HG03565 (cell line): ENCODE measurements around the gene OR9A2.
A peak's percentile ranks its signal among the peaks of the same experiment; 100 is the strongest.

Source experiments
- ATAC-seq: cut with Tn5 transposase; IDR thresholded peaks from one replicate; pipeline ENCODE4 v1.9.1; 2021; ENCODE audit warnings: mild to moderate bottlenecking, moderate library complexity; ENCODE audit not compliant: unreplicated experiment

OR9A2 gene

DNA sequence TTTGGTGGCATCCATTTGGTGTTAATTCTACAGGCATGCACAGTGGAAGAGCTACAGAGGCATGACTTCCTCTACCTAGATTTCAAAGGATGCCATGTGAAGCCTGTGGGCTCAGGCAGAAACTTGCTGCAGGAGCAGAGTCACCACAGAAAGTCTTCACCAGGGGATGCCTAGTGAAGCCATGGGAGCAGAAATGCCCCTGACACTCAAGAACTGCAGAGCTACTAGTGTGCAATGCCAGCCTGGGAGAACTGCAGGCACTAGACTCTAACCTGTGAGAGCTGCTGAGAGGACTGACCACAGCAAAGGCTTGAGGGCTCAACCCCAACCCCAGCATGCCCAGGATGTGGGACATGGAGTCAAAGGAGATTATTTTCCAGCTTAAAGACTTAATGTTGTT, 3.9 kb downstream of the OR9A2 start:
- ATAC-seq: no peak

DNA sequence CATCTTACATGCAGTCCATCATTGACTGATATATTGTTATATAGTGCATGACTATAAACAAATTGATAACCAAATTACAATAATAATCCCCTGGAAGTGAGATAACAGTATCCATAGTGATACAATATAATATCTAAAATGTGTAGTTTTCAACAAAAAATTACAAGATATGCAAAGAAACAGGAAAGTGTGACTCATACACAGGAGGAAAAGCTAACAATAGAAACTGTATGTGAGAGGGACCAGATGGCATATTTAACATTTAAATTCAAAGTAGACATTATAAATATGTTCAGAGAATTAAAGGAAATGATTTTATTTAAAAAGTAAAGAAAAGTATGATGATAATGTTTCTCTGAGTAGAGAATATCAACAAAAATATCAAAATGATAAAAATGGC, 8.0 kb downstream of the OR9A2 start:
- ATAC-seq: no peak

DNA sequence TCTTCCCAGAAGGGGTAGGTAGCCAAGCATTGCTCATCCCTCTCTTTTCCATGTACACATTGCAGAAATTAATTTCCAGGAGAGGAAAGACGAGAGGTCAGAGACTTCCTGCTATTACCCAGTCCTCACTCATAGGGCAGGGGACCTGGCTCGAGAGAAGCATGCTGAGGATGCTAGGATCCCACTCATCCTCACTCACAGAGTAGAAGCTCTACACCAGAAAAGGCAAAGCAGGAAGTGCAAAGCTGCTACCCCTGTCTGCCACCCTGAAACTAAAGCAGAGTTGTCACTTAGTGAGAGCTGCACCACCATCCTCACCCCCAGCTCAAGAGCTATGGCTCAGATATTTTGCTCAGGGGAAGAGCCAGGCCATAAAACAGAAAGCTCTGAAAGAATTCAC, 9.9 kb downstream of the OR9A2 start:
- ATAC-seq: no peak

- ATAC-seq: no peak
Measured at GRCh38 chr7:143015926-143016490, 10.9 kb downstream of the OR9A2 start.

DNA sequence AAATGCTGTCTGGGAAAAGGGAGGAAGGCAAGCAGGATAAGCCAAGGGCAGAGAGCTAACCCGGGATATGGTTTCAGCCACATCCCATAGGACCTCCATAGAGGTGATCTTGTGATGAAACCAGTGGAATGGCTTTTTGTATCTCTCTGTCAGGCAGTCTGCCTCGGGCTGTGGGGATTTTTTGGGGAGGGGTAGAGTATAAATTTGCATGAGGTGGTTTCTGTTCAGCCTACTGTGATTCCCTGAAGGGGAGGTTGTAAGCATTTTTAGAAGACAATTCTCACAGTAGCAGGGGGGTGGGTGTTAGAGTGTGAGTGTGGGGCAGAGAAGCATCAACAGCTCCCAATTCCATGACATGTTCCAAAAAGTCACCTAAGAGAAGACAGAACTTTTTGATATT, 11.8 kb downstream of the OR9A2 start:
- ATAC-seq: peak; percentile 90

DNA sequence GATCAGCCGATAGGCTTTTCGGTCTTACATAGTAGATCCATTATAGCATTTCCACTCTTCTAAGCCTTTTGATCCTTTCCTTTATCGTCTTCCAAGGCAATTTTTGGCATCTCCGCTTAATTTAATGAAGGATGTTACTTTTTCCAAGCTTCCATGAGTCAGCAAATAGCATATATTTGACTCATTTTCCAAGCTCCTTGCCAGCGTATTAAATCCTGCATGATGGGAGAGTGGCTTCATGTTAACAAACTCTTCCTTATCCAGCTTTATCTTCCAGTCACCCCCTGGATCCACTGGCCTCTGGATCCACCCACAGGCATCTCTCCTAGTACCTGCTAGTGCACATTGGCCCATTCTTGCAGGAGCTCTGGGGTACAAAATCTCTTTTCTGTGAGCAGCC, 13.0 kb downstream of the OR9A2 start:
- no peak for ATAC-seq

DNA sequence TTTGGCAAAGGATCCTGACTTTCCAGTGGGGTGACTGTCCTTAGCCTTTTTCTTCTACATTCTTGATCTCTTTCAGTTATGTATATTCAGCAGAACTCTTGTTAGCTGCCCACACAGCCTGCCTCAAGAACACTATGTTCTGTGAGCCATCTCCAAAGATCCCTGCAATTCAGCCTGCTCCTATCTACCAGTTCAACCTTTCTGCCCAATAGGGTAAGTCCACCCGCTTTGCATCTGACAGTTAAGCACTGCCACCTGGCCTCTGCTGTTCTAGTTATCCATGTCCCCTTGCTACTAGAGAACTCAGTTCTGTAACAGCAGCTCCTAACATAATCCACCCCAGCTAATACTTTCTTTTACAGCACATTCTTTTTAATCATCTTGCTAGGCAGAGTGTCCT, 13.5 kb downstream of the OR9A2 start:
- no peak for ATAC-seq

DNA sequence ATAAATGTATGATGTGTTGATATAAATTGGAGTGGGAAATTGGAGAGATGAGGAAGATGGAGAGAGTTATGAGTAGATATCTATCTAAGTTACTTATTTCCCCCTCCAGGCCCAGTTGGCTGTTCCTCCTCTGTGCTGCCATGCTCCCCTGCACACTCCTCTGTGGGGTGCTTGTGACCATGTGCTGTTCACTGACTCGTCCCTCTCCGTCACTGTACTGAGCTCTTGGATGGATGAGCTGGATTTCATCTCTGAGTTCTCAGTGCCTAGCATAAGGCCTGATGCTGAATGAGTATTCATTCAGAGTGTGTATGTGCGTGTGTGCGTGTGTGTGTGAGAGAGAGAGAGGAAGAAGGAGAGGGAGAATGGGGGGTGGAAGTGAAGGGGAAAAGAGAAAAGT, 14.5 kb downstream of the OR9A2 start:
- no peak for ATAC-seq

DNA sequence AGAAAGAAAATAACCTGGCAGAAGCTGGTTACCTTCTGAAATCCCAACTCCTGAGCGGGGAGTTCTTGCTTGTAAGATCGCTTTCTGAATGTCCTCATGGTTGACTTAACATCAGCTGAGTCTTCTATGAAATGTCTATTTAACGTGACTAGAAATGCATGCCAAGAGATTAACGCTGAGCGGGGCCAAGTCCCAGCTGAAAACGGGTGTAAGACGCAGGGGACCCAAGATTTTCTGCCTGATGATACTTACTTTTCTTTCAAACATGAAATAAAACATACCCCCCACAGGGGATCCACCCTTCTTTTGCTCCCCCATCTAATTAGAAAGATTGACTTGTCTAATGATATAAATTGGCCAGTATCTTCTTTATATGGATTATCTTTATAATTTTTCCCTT, 14.9 kb downstream of the OR9A2 start:
- ATAC-seq: no peak

- ATAC-seq: peak; percentile 73
Measured at GRCh38 chr7:143008007-143008901, 18.7 kb downstream of the OR9A2 start.

GRCh38 chr7:143005632-143006260, 21.2 kb downstream of the OR9A2 start:
- no peak for ATAC-seq

DNA sequence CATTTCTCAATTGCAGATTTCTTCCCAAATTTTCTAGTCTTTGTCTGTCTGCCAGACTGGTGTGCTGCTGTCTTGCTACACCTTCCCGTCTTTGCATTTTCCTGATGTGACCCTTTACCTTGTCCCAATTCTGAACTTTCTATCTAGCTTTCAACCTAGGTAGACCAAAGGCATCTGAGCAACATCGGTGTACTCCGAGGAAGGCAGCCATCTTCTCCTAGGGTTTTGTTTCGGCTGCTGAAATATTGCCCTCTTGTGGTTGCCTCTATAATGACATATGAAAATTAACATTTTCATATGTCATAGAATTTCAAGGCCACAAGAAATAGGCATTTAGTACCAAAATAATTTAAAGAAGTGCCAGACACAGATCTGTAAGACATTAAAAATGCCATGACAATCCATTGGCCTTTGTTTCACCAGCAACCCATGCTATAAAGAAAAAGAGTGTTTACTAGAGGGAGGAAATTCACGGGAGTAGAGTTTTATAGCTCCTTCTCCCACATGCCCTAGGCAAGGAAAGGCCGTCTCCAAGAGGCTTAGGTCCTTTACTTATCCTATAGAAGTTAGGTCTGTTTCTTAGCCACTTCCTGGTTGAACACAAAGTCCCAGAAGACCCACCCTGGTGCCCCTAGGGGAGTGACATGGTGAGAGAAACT, 23.4 kb downstream of the OR9A2 start:
- ATAC-seq: peak; percentile 59

DNA sequence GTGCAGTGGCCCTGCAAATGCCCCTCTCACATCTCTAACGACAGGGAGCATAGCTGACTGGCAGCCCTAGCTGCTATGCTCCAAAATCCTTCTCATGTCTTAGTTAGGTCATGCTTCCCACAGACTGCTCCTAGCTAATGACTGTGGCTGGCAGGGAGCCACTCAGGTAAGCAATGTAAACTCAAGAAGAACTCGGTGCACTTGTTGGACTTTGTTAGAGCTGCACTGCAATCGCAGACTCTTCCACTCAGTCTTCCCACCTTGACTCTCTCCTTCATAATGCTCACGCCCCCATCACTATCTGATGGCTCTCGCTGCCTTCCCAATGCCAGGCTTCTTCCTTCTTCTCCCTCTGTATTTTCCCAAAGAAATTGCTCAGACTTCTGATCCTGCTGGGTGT, 24.0 kb downstream of the OR9A2 start:
- ATAC-seq: no peak

- ATAC-seq: no peak
Measured at GRCh38 chr7:143002106-143002505, 24.8 kb downstream of the OR9A2 start.

DNA sequence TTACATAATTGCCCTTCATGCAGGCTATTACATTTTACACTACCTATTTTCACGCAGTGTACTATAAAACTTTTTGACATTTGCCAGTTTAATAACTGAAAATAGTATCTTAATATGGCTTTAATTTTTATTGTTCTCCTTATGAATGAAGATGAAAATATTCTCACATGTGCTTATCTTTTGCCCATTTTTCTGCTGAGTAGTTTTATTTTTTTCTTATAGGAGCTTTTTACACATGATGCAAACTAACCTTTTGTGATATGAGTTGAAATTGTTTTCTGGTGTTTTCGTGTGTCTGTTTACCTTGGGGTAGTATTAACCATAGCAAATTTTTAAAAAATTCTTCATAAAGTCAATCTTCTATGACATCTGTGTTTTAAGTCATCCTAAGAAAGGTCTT, 26.3 kb downstream of the OR9A2 start:
- ATAC-seq: no peak

DNA sequence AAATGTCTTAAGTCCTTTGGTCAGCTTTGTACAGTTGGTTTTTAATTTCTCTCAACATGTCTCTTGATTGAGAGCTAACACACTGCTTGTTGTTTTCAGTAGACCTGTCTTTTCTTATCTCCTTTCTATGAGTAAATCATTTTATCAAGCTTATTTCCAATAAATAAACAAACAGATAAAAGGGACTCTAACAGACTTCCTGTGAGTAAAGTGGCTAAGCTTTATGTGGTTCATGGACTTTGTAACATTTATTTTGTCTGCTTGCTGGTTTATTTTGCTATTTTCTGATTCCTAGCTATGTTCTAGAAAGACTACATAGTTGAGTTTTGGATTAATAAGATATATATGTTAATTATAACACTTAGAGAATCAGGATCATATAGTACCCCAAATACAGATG, 27.1 kb downstream of the OR9A2 start:
- ATAC-seq: no peak

- ATAC-seq: no peak
Measured at GRCh38 chr7:142998966-142999365, 28.0 kb downstream of the OR9A2 start.

GRCh38 chr7:142997456-142997989, 29.4 kb downstream of the OR9A2 start:
- ATAC-seq: no peak

- no peak for ATAC-seq
Measured at GRCh38 chr7:142992427-142992826, 34.5 kb downstream of the OR9A2 start.

DNA sequence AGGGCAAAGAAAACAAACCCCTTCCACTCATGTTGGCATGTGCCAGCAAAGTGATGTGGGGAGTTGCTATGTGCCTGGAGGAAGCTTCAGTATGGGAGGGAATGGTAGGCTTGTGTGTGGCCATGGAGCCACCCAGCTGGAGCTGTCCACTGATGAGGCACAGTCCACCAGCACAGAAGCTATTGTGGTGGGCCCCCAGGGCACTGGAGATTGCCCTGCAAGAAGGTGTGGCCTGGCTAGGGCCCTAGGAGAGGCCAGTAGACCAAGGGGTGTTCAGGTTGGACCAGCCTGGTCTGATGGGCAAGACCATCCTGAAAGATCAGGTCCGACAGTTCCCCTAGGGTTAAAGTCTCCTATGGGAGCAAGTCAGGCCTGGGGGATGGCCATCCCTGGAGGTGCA, 42.6 kb downstream of the OR9A2 start:
- ATAC-seq: no peak

DNA sequence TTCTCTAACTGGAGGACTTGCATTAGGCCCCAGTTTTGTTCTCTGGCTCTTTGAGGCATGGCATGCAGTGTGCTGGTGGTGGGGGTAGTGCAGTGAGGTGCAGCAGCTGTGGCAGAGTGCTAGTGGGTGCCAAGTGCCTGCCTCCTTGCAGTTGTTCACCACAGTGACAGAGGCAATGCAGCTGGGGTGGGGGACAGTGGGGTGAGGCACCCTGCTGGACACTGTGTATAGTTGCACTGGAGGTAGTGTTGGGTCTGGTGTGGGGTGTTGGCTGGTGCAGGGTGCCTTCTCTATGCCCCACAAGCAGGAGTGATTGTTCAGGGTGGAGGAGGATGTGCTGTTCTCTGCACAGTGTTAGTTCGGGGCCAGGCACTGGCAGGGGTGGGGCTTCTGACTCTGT, 43.1 kb downstream of the OR9A2 start:
- no peak for ATAC-seq
